GDM1 (cell line): ENCODE results near the gene RBMS1.
"Not testable (repeated sequence)": the region's sequence is repeated elsewhere in the genome, so short reads cannot be mapped to it uniquely, and the experiment has no call there.

Experiments
- DNase-seq: peaks from one replicate; lab custom pipeline; 2025; lab: John Stamatoyannopoulos, UW

Gene RBMS1

DNA sequence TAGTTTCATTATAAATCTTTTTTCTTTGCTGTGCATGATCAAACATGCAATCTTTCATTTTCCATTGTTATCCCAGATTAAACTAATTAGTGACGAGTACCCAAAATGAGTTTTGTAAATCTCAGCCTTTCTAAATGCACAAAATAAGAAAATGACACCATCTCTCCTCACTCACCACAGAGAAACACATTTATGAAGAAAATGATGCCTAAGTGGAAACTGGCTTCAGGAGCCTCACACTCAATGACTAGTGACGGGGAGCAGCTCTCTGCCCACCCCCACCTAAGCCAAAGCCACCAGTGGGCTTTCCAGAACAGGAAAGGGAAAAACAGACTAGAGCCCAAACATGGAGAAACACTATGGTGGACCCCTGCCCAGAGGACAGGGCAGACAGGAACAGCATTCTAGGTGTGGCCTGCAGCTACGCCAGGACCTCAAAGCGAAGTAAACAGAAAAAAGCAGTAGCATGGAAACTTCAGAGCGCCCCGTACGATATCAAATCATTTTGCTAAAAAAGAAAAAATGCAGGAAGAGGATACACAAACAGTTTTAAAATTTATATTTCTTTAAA, 113.5 kb downstream of the RBMS1 start:
- no peak for DNase-seq

DNA sequence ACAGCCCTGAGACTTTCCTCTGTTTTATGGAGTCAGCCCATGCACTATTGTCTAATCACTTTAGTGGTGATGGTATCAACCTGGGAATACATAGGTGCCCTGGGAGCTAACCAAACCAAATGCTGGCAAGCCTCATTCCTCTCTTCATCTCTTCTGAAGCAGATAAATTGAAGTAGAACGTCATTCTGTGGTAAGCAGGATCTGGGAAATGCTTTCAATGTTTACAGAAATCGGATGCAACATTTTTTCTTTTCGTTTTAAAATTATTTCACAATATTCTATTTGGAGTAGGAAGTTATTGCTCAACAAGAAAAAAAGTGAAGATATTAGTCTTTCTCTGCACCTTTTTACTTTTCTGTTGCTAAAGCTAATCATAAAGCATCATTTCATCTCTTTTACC, 114.2 kb downstream of the RBMS1 start:
- DNase-seq = no peak

GRCh38 chr2:160377204-160377995, 116.2 kb downstream of the RBMS1 start:
- no peak for DNase-seq

- no peak for DNase-seq
Observed at GRCh38 chr2:160376576-160376975, 117.0 kb downstream of the RBMS1 start.

GRCh38 chr2:160375802-160376469, 117.7 kb downstream of the RBMS1 start:
- peak; percentile 13 for DNase-seq

GRCh38 chr2:160375037-160375436, 118.6 kb downstream of the RBMS1 start:
- no peak for DNase-seq

GRCh38 chr2:160373666-160374065, 119.9 kb downstream of the RBMS1 start:
- no peak for DNase-seq

DNA sequence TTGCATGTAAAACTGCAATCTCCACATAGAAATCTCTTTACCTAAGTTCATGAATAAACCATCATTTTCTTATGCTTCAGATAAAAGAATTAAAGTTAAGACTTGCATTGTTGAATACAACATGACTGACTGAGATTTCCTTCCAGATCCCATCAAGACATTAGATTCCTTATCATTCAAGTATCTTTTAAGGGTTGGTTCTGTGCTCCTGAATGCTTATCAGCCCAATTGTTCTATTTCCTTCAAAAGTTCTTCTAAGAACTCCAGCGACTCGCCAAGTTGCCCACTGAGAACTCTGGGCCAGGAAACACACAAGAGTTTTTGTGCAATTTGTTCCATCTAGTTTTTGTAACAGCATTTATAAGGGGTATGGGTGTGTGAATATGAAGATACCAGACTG, 120.3 kb downstream of the RBMS1 start:
- DNase-seq = no peak

DNA sequence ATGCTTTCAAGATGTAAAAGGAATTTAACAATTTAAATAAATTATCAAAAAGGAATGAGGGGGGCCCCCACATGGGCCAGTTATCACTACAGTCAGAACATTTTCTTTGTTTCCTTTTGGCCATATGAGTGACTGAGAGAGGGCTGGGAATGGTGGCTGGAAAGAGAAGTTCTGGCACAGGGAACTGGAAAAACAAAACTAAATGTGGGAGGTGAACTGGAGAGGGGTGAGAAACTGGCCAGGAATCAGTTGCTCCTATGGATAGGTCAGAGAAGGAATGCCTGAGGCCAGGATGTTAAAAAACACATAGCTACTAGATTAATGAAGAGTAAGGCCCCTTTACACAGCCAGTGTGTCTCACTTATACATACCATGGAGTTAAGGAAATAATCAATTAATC, 121.0 kb downstream of the RBMS1 start:
- DNase-seq = no peak

DNA sequence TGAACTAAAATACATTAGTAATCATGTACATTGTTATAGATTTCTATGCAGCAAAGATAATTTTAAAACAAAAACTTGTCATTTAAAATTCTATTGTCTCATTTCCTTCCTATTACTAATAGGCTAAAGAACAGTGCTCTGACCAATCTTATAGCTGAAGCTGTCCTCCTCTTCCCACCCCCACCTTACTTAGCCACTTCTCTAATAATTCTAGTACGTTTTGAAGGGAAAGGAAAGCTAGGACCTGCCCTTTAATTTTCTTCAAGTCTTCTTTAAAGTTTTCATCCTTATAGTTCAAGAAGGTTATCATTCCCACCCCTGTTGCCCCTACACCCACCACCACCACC, 121.6 kb downstream of the RBMS1 start:
- no peak for DNase-seq

DNA sequence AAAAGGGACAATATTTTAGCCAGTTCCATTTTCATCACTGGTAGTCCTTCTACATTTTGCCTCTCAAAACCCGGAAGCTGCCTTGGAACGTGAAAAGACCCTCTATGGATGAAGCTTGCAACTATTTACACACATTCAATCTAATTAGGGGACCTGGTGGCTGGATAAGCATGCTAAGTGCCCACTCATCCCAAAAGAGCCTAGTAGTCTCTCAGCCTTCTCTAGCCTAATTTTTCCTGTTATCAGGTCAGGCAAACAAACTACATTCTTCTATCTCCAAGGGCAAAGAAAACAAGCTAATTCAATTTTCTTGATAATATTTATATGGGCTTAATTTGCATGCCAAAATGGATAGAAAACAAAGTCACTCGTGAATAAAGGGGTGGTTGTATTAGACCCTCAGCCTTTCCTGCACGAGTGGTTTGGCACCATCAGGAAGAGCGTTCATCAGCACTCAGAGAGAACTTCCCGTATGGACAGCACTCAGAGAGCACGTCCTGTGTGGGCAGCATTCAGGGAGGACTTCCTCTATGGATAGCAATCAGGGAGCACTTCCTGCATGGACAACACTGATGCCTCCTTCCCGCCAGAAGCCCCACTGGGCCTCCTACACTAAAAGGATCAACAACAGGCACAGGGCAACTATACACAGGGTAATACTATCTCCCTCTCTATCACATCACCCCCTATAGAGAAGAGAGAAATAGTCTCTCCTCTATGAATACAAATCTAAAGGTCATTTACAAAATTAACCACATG, 122.2 kb downstream of the RBMS1 start:
- no peak for DNase-seq

DNA sequence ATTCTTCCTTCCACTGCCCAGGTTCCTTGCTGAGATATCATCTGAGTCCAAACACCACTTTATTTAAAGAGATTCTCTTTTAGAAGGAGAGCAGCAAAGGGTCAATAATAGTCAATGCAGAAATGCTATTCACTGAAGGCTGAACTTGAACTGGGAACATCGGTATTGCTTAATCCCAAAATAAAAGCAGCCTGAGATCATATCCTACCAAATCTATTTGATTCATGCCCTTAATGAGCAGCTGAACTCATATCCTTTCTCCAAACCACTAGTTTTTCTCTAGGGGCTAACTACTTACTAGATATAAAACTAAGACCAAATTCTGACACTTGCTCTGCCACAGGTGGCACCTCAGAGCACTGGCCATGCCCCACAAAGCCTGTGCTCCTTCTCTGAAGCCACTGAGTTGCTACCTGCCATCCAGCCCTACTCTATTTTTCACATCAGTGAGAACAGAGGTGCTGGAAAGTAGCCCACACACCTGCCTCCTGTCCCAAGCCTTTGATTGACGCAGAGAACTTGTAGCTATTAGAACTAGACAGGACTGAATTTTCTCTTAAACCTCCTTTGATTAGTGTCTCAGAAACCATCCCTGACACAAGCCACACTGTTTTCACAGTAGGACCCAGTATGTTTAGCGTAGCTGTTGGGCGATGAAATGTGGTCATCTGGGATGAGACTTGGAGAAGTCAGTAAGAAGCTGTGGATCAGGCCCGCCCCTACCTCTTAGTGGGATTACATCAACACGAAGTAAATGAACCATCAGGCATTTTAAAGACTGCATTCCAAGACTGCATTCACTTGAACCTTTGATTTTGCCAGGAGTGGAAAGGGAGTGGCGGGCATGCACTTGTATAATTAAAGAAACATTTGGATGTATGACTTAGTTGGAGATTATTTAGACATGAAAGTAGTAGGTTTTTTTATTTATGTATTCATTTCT, 124.3 kb downstream of the RBMS1 start:
- no peak for DNase-seq

GRCh38 chr2:160367887-160368286, 125.7 kb downstream of the RBMS1 start:
- DNase-seq = peak; percentile 32

GRCh38 chr2:160367139-160367538, 126.5 kb downstream of the RBMS1 start:
- not testable (repeated sequence) for DNase-seq

- no peak for DNase-seq
Observed at GRCh38 chr2:160366474-160366873, 127.1 kb downstream of the RBMS1 start.

DNA sequence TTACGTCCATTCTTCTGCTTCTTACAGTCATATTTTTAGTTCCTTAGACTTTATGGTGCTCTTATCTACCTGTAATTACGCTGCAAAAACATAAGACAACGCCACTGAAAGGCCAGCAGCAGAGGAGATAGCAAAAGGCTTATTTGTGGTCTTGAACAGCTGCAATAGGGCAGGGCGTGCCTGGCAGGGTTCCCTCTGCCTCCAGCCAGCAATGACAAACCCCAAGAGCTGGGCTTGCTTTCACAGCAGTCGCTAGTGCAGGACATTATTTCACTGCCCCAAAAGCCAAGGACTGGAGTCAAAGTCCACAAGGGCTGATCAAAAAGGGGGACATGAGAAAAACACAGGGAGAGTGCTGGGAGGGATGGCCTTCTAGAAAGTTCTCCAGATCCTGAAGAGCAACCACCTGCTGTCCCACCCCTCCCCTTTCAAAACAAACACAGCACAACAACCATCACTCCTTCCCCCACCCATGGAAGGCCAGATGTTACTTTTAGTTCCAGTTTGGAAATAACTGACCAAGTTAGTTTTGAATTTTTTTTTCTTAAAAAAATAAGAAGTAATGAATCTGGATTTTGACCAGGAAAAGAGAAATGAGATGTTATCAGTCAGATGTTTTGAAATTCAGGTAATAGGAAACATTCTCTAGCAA, 127.8 kb downstream of the RBMS1 start:
- no peak for DNase-seq

GRCh38 chr2:160364364-160364763, 129.2 kb downstream of the RBMS1 start:
- DNase-seq = no peak

GRCh38 chr2:160363961-160364360, 129.6 kb downstream of the RBMS1 start:
- DNase-seq = no peak

- no peak for DNase-seq
Observed at GRCh38 chr2:160363055-160363454, 130.6 kb downstream of the RBMS1 start.

DNA sequence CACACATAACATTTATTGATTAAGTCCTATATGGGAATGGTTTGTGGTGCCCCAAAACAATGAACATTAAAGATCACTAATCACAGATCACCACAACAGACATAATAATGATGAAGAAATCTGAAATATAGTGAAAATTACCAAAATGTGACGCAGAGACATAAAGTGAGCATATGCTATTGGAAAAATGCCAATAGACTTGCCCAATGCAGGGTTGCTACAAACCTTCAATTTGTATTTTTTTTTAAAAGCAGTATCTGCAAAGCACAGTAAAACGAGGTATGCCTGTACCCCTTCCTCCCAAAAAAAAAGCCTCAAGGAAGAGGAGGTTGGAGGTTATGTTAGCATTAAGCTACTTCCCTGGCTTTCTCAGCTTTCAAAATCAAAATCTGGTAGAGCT, 131.1 kb downstream of the RBMS1 start:
- no peak for DNase-seq

- no peak for DNase-seq
Observed at GRCh38 chr2:160362018-160362417, 131.6 kb downstream of the RBMS1 start.
